ENCODE data around the gene CAMK1.

Gene CAMK1

DNA sequence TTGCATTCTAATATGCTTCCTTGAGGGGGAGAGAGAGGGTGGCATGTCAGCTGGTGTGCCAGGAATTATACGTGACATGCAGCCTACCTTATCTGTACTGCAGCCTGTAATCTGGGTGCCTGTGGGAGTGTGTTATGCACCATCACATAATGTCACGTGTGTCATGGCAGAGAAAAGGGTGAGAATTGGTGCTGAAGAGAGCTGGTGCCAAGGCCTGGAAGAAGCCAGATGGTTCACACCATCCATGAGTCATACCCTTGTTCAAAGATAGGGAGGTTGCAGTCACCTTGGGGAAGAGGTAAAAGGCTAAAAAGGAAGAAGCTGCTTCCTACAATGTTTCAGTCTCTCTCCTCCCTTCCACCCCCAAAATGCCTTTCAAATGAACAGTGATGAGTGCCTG lies 32.9 kb downstream of the CAMK1 start:
- Histone ChIP-seq H4K20me1 (ENCODE audit: insufficient read depth, low read length) (no peaks in the 10 kb centered on the region), H3K4me1 (ENCODE audit: insufficient read depth, low read length, severe bottlenecking) (peaks cover 15% of the 10 kb centered on the region), H3K9me2 (ENCODE audit: low read depth, low read length) (no peaks in the 10 kb centered on the region), H3K4me2 (ENCODE audit: low read length) (no peak overlapping the region), H3K9me3 (ENCODE audit: low read length) (no peaks in the 10 kb centered on the region), H3K36me3 (ENCODE audit: insufficient read depth, low read length) (peaks cover 84% of the 10 kb centered on the region), H3K79me2 (ENCODE audit: insufficient read depth, low read length) (peaks cover 19% of the 10 kb centered on the region), H3K27ac (ENCODE audit: low read depth, low read length, poor library complexity, severe bottlenecking) (no peak overlapping the region), H3K27me3 (ENCODE audit: insufficient read depth, low read length) (no peaks in the 10 kb centered on the region), H3K4me3 (ENCODE audit: low read depth, low read length, poor library complexity, severe bottlenecking) (no peak overlapping the region), H3K9ac (ENCODE audit: low read length) (no peak overlapping the region), H3F3A (ENCODE audit: insufficient read depth, low read length) (no peaks in the 10 kb centered on the region), H2AFZ (ENCODE audit: low read length) (no peak overlapping the region)
- TF ChIP-seq CTCF (IDR thresholded peaks at IDR 0.05; ENCODE audit: low read length) (no peak), EZH2 (IDR thresholded peaks at IDR 0.05; ENCODE audit: borderline replicate concordance, low read length) (no peak)

DNA sequence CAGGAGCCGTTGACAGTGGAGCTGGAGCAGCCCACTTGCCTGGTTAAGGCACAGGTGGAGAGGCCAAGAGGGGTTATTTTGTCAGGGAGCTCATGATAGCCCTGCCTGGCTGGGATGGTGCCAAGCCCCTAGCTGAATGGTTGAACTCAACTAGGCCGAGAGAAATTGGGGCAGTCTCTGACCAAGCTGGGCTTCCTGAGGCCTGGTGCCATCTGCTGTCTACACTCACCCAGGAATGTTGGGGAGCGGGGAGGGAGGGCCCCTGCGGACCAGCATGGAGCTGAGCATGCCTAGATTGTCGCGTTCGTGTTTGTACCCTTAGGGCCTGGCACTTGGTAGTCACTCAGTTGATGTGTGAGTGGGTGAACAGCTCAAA lies 37.0 kb downstream of the CAMK1 start:
- Histone ChIP-seq H3K4me1 (ENCODE audit: insufficient read depth, low read length, severe bottlenecking) (peaks cover 21% of the 10 kb centered on the region), H4K20me1 (ENCODE audit: insufficient read depth, low read length) (no peaks in the 10 kb centered on the region), H3K9ac (ENCODE audit: low read length) (peak overlapping the region; percentile 91), H3K4me2 (ENCODE audit: low read length) (peak overlapping the region; percentile 95), H3K79me2 (ENCODE audit: insufficient read depth, low read length) (peaks cover 19% of the 10 kb centered on the region), H3F3A (ENCODE audit: insufficient read depth, low read length) (no peaks in the 10 kb centered on the region), H3K4me3 (ENCODE audit: low read depth, low read length, poor library complexity, severe bottlenecking) (peak overlapping the region; percentile 91), H3K27me3 (ENCODE audit: insufficient read depth, low read length) (no peaks in the 10 kb centered on the region), H2AFZ (ENCODE audit: low read length) (no peak overlapping the region), H3K9me3 (ENCODE audit: low read length) (no peaks in the 10 kb centered on the region), H3K36me3 (ENCODE audit: insufficient read depth, low read length) (peaks cover 43% of the 10 kb centered on the region), H3K9me2 (ENCODE audit: low read depth, low read length) (no peaks in the 10 kb centered on the region), H3K27ac (ENCODE audit: low read depth, low read length, poor library complexity, severe bottlenecking) (no peak overlapping the region)
- TF ChIP-seq CTCF (IDR thresholded peaks at IDR 0.05; ENCODE audit: low read length) (no peak), EZH2 (IDR thresholded peaks at IDR 0.05; ENCODE audit: borderline replicate concordance, low read length) (no peak)

GRCh38 chr3:9732080-9732739 lies 37.5 kb downstream of the CAMK1 start:
- Histone ChIP-seq H3K9me3 (ENCODE audit: low read length) (no peaks in the 10 kb centered on the region), H3K27me3 (ENCODE audit: insufficient read depth, low read length) (no peaks in the 10 kb centered on the region), H3K27ac (ENCODE audit: low read depth, low read length, poor library complexity, severe bottlenecking) (no peak overlapping the region), H3F3A (ENCODE audit: insufficient read depth, low read length) (no peaks in the 10 kb centered on the region), H2AFZ (ENCODE audit: low read length) (no peak overlapping the region), H3K4me3 (ENCODE audit: low read depth, low read length, poor library complexity, severe bottlenecking) (peak overlapping the region; percentile 91), H3K9me2 (ENCODE audit: low read depth, low read length) (no peaks in the 10 kb centered on the region), H3K4me1 (ENCODE audit: insufficient read depth, low read length, severe bottlenecking) (peaks cover 21% of the 10 kb centered on the region), H3K36me3 (ENCODE audit: insufficient read depth, low read length) (peaks cover 38% of the 10 kb centered on the region), H4K20me1 (ENCODE audit: insufficient read depth, low read length) (no peaks in the 10 kb centered on the region), H3K9ac (ENCODE audit: low read length) (peak overlapping the region; percentile 91), H3K79me2 (ENCODE audit: insufficient read depth, low read length) (peaks cover 19% of the 10 kb centered on the region), H3K4me2 (ENCODE audit: low read length) (peak overlapping the region; percentile 95)
- TF ChIP-seq CTCF (IDR thresholded peaks at IDR 0.05; ENCODE audit: low read length) (no peak), EZH2 (IDR thresholded peaks at IDR 0.05; ENCODE audit: borderline replicate concordance, low read length) (no peak)
